ENCODE measurements around the gene MIEF2. TPM values are rescaled to one million over a fixed set of nuclear protein-coding genes. Genes with fewer than 3 reads are reported as not detected.

The MIEF2 gene
- total RNA-seq, 1 experiment from 2014 or later = 17.5 TPM

DNA sequence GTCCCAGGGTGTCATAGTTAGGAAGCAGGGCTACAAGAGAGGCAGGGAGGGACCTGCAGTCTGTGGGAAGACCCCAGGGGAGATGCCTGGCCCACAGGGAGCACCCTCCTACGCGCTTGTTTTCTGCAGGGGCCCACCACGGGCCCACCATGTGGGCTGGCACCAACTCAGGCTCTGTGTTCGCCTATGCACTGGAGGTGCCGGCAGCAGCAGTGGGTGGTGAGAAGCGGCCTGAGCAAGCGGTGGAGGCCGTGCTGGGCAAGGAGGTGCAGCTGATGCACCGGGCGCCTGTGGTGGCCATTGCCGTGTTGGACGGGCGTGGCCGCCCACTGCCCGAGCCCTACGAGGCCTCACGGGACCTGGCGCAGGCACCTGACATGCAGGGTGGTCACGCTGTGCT, 20.0 kb upstream of the MIEF2 start:
- H3K27ac ChIP-seq (ENCODE audit: low read length) = no peak overlapping the region
- intact Hi-C loops (cut with micrococcal nuclease) = no loop called here
- no peaks in the 10 kb centered on the region for H3K9me2 ChIP-seq (replicated peaks; ENCODE audit: low read length)
- no peaks in the 10 kb centered on the region for H3K27me3 ChIP-seq (ENCODE audit: low read length)
- no peak for DNase-seq
- no peak overlapping the region for H3K4me2 ChIP-seq (ENCODE audit: low read length)
- POLR2A ChIA-PET (ENCODE audit: unreplicated experiment) = no interaction called here
- TF ChIP-seq, protein P1, sequence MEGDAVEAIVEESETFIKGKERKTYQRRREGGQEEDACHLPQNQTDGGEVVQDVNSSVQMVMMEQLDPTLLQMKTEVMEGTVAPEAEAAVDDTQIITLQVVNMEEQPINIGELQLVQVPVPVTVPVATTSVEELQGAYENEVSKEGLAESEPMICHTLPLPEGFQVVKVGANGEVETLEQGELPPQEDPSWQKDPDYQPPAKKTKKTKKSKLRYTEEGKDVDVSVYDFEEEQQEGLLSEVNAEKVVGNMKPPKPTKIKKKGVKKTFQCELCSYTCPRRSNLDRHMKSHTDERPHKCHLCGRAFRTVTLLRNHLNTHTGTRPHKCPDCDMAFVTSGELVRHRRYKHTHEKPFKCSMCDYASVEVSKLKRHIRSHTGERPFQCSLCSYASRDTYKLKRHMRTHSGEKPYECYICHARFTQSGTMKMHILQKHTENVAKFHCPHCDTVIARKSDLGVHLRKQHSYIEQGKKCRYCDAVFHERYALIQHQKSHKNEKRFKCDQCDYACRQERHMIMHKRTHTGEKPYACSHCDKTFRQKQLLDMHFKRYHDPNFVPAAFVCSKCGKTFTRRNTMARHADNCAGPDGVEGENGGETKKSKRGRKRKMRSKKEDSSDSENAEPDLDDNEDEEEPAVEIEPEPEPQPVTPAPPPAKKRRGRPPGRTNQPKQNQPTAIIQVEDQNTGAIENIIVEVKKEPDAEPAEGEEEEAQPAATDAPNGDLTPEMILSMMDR (conservative IDR thresholded peaks at IDR 0.05; ENCODE audit: low read depth, low read length) = no peak
- TF ChIP-seq EZH2 (IDR thresholded peaks at IDR 0.05; ENCODE audit: low read length, unreplicated experiment) (no peak), EZH2phosphoT487 (IDR thresholded peaks at IDR 0.05; ENCODE audit: borderline replicate concordance, low read length) (no peak)
- no peaks in the 10 kb centered on the region for H3F3A ChIP-seq (ENCODE audit: low read length, unreplicated experiment)
- no peak overlapping the region for H3K4me3 ChIP-seq (ENCODE audit: low read length)
- CTCF ChIA-PET = no interaction called here
- no peaks in the 10 kb centered on the region for H4K20me1 ChIP-seq (ENCODE audit: low read length)
- BruUV-seq (replicated peaks) = no TSS peak
- no peaks in the 10 kb centered on the region for H3K9me3 ChIP-seq (ENCODE audit: low read length)
- no peaks in the 10 kb centered on the region for H3K79me2 ChIP-seq (ENCODE audit: low read length)
- peaks cover 10% of the 10 kb centered on the region for H3K4me1 ChIP-seq (ENCODE audit: insufficient read depth, low read length)
- H3K36me3 ChIP-seq (ENCODE audit: low read depth, low read length) = peaks cover 9% of the 10 kb centered on the region; the same call in 1 of the 2 replicates
- no peak for ATAC-seq
- H3K9ac ChIP-seq (ENCODE audit: low read length) = no peak overlapping the region
- no peak overlapping the region for H2AFZ ChIP-seq (ENCODE audit: low read length)

DNA sequence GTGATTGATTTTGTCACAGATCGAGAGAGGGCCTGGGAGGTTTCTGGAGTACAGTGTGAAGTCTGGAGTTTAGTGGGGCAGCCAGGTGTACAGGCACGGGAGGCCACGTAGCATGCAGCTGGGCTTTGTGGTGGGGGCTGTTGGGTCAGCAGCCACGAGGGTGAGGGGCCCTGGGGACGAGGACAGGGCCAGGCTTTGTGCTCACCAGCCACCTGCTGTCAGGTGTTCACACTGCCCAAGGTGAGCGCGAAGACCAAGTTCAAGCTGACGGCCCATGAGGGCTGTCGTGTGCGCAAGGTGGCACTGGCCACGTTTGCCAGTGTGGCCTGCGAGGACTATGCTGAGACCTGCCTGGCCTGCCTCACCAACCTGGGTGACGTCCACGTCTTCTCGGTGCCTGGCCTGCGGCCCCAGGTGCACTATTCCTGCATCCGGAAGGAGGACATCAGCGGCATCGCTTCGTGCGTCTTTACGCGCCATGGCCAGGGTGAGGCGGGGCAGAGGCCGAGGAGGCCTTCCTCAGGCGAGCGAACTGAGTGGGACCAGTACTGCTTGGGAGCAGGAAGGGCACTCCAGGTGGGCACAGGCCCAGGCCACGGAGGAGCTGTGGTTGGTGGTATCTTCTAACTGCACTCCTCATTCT, 19.1 kb upstream of the MIEF2 start:
- Histone ChIP-seq H3K36me3 (ENCODE audit: low read depth, low read length) (peaks cover 17% of the 10 kb centered on the region), H3K9ac (ENCODE audit: low read length) (no peak overlapping the region), H2AFZ (ENCODE audit: low read length) (no peak overlapping the region), H3F3A (ENCODE audit: low read length, unreplicated experiment) (no peaks in the 10 kb centered on the region), H3K4me1 (ENCODE audit: insufficient read depth, low read length) (peaks cover under 1% of the 10 kb centered on the region; the same call in 1 of the 2 replicates), H3K4me3 (ENCODE audit: low read length) (no peak overlapping the region), H3K27me3 (ENCODE audit: low read length) (no peaks in the 10 kb centered on the region), H3K4me2 (ENCODE audit: low read length) (no peak overlapping the region), H3K9me2 (replicated peaks; ENCODE audit: low read length) (no peaks in the 10 kb centered on the region), H3K79me2 (ENCODE audit: low read length) (no peaks in the 10 kb centered on the region), H3K27ac (ENCODE audit: low read length) (no peak overlapping the region), H4K20me1 (ENCODE audit: low read length) (no peaks in the 10 kb centered on the region), H3K9me3 (ENCODE audit: low read length) (no peaks in the 10 kb centered on the region)
- no TSS peak for BruUV-seq (replicated peaks)
- DNase-seq (no peak), ATAC-seq (no peak)
- intact Hi-C loops (cut with micrococcal nuclease) = no loop called here
- TF ChIP-seq EZH2 (IDR thresholded peaks at IDR 0.05; ENCODE audit: low read length, unreplicated experiment) (no peak), EZH2phosphoT487 (IDR thresholded peaks at IDR 0.05; ENCODE audit: borderline replicate concordance, low read length) (no peak)
- TF ChIP-seq, protein P1 (conservative IDR thresholded peaks at IDR 0.05; ENCODE audit: low read depth, low read length) = no peak
- POLR2A ChIA-PET (ENCODE audit: unreplicated experiment) = no interaction called here
- CTCF ChIA-PET = no interaction called here

DNA sequence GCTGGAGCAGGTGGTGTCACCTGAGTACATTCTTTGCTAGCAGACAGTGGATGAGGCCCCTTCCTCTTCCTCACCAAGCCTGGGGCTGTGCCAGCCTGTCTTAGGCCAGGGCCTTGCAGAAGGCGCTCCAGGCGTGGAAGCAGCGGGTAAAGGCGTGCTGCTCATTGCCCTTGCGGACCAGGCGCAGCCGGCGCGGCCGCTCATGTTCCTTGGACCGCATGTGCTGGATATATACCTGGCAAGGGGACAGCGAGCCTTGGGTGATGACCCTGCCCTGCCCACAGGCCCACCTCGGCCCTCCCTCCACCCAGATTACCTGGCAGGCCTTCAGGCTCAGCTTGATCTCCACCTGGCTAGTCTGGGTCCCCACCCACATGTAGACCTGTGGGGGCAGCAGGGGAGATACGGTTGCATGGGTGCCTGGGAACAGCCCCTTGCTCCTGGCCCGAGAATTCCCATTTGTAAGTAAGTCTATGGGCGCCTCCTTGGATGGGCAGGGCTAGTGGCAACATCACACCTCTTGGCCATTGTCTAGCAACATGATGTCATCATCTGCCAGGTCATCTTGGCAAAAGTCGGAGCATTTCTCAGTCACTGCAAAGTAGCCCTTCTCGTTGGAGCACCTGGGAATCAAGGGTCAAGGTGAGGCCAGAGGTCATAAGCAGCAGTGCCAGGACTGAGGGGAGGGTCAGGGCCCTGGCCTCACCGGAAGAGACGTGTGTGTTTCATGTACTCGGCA, 15.3 kb upstream of the MIEF2 start:
- H3K4me2 ChIP-seq (ENCODE audit: low read length) = no peak overlapping the region
- no peaks in the 10 kb centered on the region for H3K27me3 ChIP-seq (ENCODE audit: low read length)
- no peaks in the 10 kb centered on the region for H4K20me1 ChIP-seq (ENCODE audit: low read length)
- H3K9ac ChIP-seq (ENCODE audit: low read length) = no peak overlapping the region
- H3K36me3 ChIP-seq (ENCODE audit: low read depth, low read length) = peaks cover 39% of the 10 kb centered on the region
- intact Hi-C loops (cut with micrococcal nuclease) = no loop called here
- H2AFZ ChIP-seq (ENCODE audit: low read length) = no peak overlapping the region
- no peaks in the 10 kb centered on the region for H3K79me2 ChIP-seq (ENCODE audit: low read length)
- ChIA-PET POLR2A (ENCODE audit: unreplicated experiment) (no interaction called here), CTCF (no interaction called here)
- no peaks in the 10 kb centered on the region for H3K4me1 ChIP-seq (ENCODE audit: insufficient read depth, low read length)
- H3F3A ChIP-seq (ENCODE audit: low read length, unreplicated experiment) = no peaks in the 10 kb centered on the region
- no peak overlapping the region for H3K27ac ChIP-seq (ENCODE audit: low read length)
- BruUV-seq (replicated peaks) = TSS peak; percentile 61
- H3K9me3 ChIP-seq (ENCODE audit: low read length) = no peaks in the 10 kb centered on the region
- H3K4me3 ChIP-seq (ENCODE audit: low read length) = no peak overlapping the region
- ATAC-seq (no peak), DNase-seq (no peak)
- TF ChIP-seq EZH2 (IDR thresholded peaks at IDR 0.05; ENCODE audit: low read length, unreplicated experiment) = no peak
- no peak for TF ChIP-seq EZH2phosphoT487 (IDR thresholded peaks at IDR 0.05; ENCODE audit: borderline replicate concordance, low read length)
- TF ChIP-seq, protein P1 (conservative IDR thresholded peaks at IDR 0.05; ENCODE audit: low read depth, low read length) = no peak
- no peaks in the 10 kb centered on the region for H3K9me2 ChIP-seq (replicated peaks; ENCODE audit: low read length)

All from PC-3 (cell line).